Stimulated activated CD4-positive, alpha-beta T cell treated with anti-CD3 and anti-CD28 coated beads, Interleukin-1b, Interleukin-23, amount 100 ng/mL, for 24 hours (primary cell): ENCODE data around the gene PC.
A peak's percentile ranks its signal among the peaks of the same experiment; 100 is the strongest.

Experiments used
- DNase-seq, 4 experiments: peaks; one replicate each; pipeline ENCODE4 v3.0.0-alpha.2; 2020; ENCODE audit warnings: low read depth in 4 of 4, low spot score in 1 of 4

Gene PC

GRCh38 chr11:66885950-66886440 lies 72.2 kb downstream of the PC start:
- DNase-seq, result no peak

- DNase-seq, result no peak
These were observed 72.7 kb downstream of the PC start for GRCh38 chr11:66885469-66885868.

- no peak for DNase-seq
These were observed 73.7 kb downstream of the PC start for GRCh38 chr11:66884443-66884842.

GRCh38 chr11:66883016-66883965 lies 74.9 kb downstream of the PC start:
- DNase-seq, result peak; percentile 29 to 55 (median 45)

- no peak for DNase-seq
These were observed 75.6 kb downstream of the PC start for GRCh38 chr11:66882561-66883015.

- no peak for DNase-seq
These were observed 76.2 kb downstream of the PC start for GRCh38 chr11:66881927-66882452.

GRCh38 chr11:66881451-66881835 lies 76.7 kb downstream of the PC start:
- no peak for DNase-seq

- no peak for DNase-seq
These were observed 77.4 kb downstream of the PC start for GRCh38 chr11:66880496-66881450.

GRCh38 chr11:66879999-66880398 lies 78.2 kb downstream of the PC start:
- no peak for DNase-seq

GRCh38 chr11:66879583-66879982 lies 78.6 kb downstream of the PC start:
- no peak for DNase-seq

- DNase-seq, result no peak
These were observed 79.2 kb downstream of the PC start for GRCh38 chr11:66879000-66879399.

GRCh38 chr11:66878474-66878873 lies 79.7 kb downstream of the PC start:
- DNase-seq, result no peak

GRCh38 chr11:66877588-66878385 lies 80.4 kb downstream of the PC start:
- DNase-seq, result no peak

- no peak for DNase-seq
These were observed 82.8 kb downstream of the PC start for GRCh38 chr11:66875378-66875777.

- DNase-seq, result no peak
These were observed 84.0 kb downstream of the PC start for GRCh38 chr11:66874232-66874631.

- DNase-seq, result no peak
These were observed 86.7 kb downstream of the PC start for GRCh38 chr11:66871521-66871901.

GRCh38 chr11:66870616-66871520 lies 87.3 kb downstream of the PC start:
- DNase-seq, result no peak

- no peak for DNase-seq
These were observed 88.1 kb downstream of the PC start for GRCh38 chr11:66870131-66870530.

- DNase-seq, result no peak
These were observed 88.7 kb downstream of the PC start for GRCh38 chr11:66869567-66869870.
